H9 (cell line): ENCODE results near the gene GTF2A1L. TPM values are rescaled to one million over a fixed set of nuclear protein-coding genes. Genes with fewer than 3 reads are reported as not detected.

Experiments
- DNase-seq: peaks from one replicate; pipeline ENCODE4 v3.0.0-alpha.2; 2017
- H2AFZ ChIP-seq: one replicate; pipeline ENCODE4 v1.6.1; 2013; ENCODE audit warnings: mild to moderate bottlenecking, low read length, control low read depth, moderate library complexity
- H2AK5ac ChIP-seq: 2 replicates; pipeline ENCODE4 v1.6.1; 2013; ENCODE audit warnings: low read length, control low read depth, mixed read lengths; ENCODE audit not compliant: insufficient read length
- H2BK120ac ChIP-seq: one replicate; pipeline ENCODE4 v1.6.1; 2013; ENCODE audit warnings: low read depth, mild to moderate bottlenecking, low read length, control low read depth, inconsistent platforms; ENCODE audit not compliant: poor library complexity, severe bottlenecking
- H2BK12ac ChIP-seq: 2 replicates; pipeline ENCODE4 v1.6.1; 2013; ENCODE audit warnings: low read length, control low read depth, mixed read lengths, low read depth; ENCODE audit not compliant: insufficient read length
- H2BK15ac ChIP-seq: 2 replicates; pipeline ENCODE4 v1.6.1; 2013; ENCODE audit warnings: low read depth, low read length, control low read depth
- H2BK20ac ChIP-seq: one replicate; pipeline ENCODE4 v1.6.1; 2013; ENCODE audit warnings: low read depth, mild to moderate bottlenecking, low read length, control low read depth, inconsistent platforms; ENCODE audit not compliant: poor library complexity, severe bottlenecking
- H2BK5ac ChIP-seq: 2 replicates; pipeline ENCODE4 v1.6.1; 2013; ENCODE audit warnings: low read length, control low read depth, mixed read lengths; ENCODE audit not compliant: insufficient read length
- H3K14ac ChIP-seq: 2 replicates; pipeline ENCODE4 v1.6.1; 2013; ENCODE audit warnings: low read length, control low read depth; ENCODE audit not compliant: insufficient read depth
- H3K18ac ChIP-seq: 2 replicates; pipeline ENCODE4 v1.6.1; 2013; ENCODE audit warnings: low read depth, mild to moderate bottlenecking, mixed read lengths, low read length, control low read depth; ENCODE audit not compliant: insufficient read length
- H3K23ac ChIP-seq: 2 replicates; pipeline ENCODE4 v1.6.1; 2013; ENCODE audit warnings: low read length, control low read depth, mixed read lengths, low read depth; ENCODE audit not compliant: insufficient read length
- H3K23me2 ChIP-seq: 2 replicates; pipeline ENCODE4 v1.6.1; 2013; ENCODE audit warnings: low read depth, mild to moderate bottlenecking, mixed read lengths, low read length, control low read depth; ENCODE audit not compliant: insufficient read length, poor library complexity, severe bottlenecking
- H3K27ac ChIP-seq: 2 replicates; pipeline ENCODE4 v1.5.1; 2013; ENCODE audit warnings: low read length, control low read depth, mixed read lengths, low read depth; ENCODE audit not compliant: insufficient read length
- H3K27me3 ChIP-seq: 2 replicates; pipeline ENCODE4 v1.6.1; 2013; ENCODE audit warnings: low read length, control low read depth, inconsistent platforms; ENCODE audit not compliant: insufficient read depth
- H3K4ac ChIP-seq: 2 replicates; pipeline ENCODE4 v1.6.1; 2013; ENCODE audit warnings: low read depth, mild to moderate bottlenecking, control low read depth, inconsistent platforms, low read length, moderate library complexity
- H3K4me1 ChIP-seq: 2 replicates; pipeline ENCODE4 v1.6.1; 2013; ENCODE audit warnings: low read length, control low read depth, inconsistent platforms; ENCODE audit not compliant: insufficient read depth
- H3K4me2 ChIP-seq: 2 replicates; pipeline ENCODE4 v1.6.1; 2013; ENCODE audit warnings: low read length, control low read depth, mixed read lengths; ENCODE audit not compliant: insufficient read length, insufficient read depth
- H3K56ac ChIP-seq: 2 replicates; pipeline ENCODE4 v1.6.1; 2013; ENCODE audit warnings: low read depth, mild to moderate bottlenecking, mixed read lengths, low read length, control low read depth; ENCODE audit not compliant: insufficient read length
- H3K79me1 ChIP-seq: 2 replicates; pipeline ENCODE4 v1.6.1; 2013; ENCODE audit warnings: low read depth, mild to moderate bottlenecking, moderate library complexity, low read length, control low read depth, inconsistent platforms; ENCODE audit not compliant: insufficient read depth, poor library complexity, severe bottlenecking
- H3K79me2 ChIP-seq: 2 replicates; pipeline ENCODE4 v1.6.1; 2013; ENCODE audit warnings: low read length, control low read depth, inconsistent platforms; ENCODE audit not compliant: insufficient read depth
- H3K9ac ChIP-seq: 2 replicates; pipeline ENCODE4 v1.6.1; 2013; ENCODE audit warnings: low read length, control low read depth, mixed read lengths; ENCODE audit not compliant: insufficient read length; ENCODE audit errors: extremely low read depth
- H3K9me3 ChIP-seq: one replicate; pipeline ENCODE4 v1.6.1; 2013; ENCODE audit warnings: low read depth, low read length, inconsistent platforms; ENCODE audit not compliant: control insufficient read depth
- H3T11ph ChIP-seq: one replicate; pipeline ENCODE4 v1.6.1; 2013; ENCODE audit warnings: mild to moderate bottlenecking, low read length, control low read depth, inconsistent platforms
- H4K20me1 ChIP-seq: one replicate; pipeline ENCODE4 v1.6.1; 2013; ENCODE audit not compliant: control insufficient read depth, insufficient read length, insufficient read depth
- H4K5ac ChIP-seq: 2 replicates; pipeline ENCODE4 v1.6.1; 2013; ENCODE audit warnings: low read depth, mild to moderate bottlenecking, mixed read lengths, low read length, control low read depth; ENCODE audit not compliant: insufficient read length
- H4K8ac ChIP-seq: replicated peaks from 2 replicates; pipeline ENCODE4 v1.6.1; 2013; ENCODE audit warnings: low read length, control low read depth, mixed read lengths, low read depth; ENCODE audit not compliant: insufficient read length
- H4K91ac ChIP-seq: 2 replicates; pipeline ENCODE4 v1.6.1; 2013; ENCODE audit warnings: low read depth, mild to moderate bottlenecking, moderate library complexity, mixed read lengths, low read length, control low read depth; ENCODE audit not compliant: insufficient read length
- H3K27ac Mint-ChIP-seq, 3 experiments: 2 replicates in 2 of 3; 3 replicates in 1 of 3; pipeline ENCODE4 v1.8.0; 2020 to 2021; ENCODE audit warnings: mixed read lengths in 3 of 3, mild to moderate bottlenecking in 1 of 3, moderate library complexity in 1 of 3
- H3K27me3 Mint-ChIP-seq: 2 replicates; pipeline ENCODE4 v1.8.0; 2021; ENCODE audit warnings: low read depth, mild to moderate bottlenecking, moderate library complexity, mixed read lengths
- H3K36me3 Mint-ChIP-seq, 3 experiments: 2 replicates in 2 of 3; 3 replicates in 1 of 3; pipeline ENCODE4 v1.8.0; 2020 to 2021; ENCODE audit warnings: low read depth in 3 of 3, mixed read lengths in 3 of 3; ENCODE audit not compliant: insufficient read depth in 1 of 3
- H3K4me1 Mint-ChIP-seq, 2 experiments: 2 replicates each; pipeline ENCODE4 v1.8.0; 2020; ENCODE audit warnings: mixed read lengths in 2 of 2
- H3K4me3 Mint-ChIP-seq, 2 experiments: 2 replicates in 1 of 2; 3 replicates in 1 of 2; pipeline ENCODE4 v1.8.0; 2020 to 2021; ENCODE audit warnings: mild to moderate bottlenecking in 2 of 2, mixed read lengths in 2 of 2, moderate library complexity in 1 of 2
- H3K9me3 Mint-ChIP-seq, 2 experiments: 2 replicates in 1 of 2; 3 replicates in 1 of 2; pipeline ENCODE4 v1.8.0; 2020; ENCODE audit warnings: mild to moderate bottlenecking in 2 of 2, mixed read lengths in 2 of 2, moderate library complexity in 1 of 2
- WGBS: extraction: QIAGEN DNeasy Blood & Tissue Kit; methylation state at CpG from one replicate; pipeline ENCODE4 v1.1.7; 2013; ENCODE audit warnings: missing lambda C conversion rate, low lambda C conversion rate, mixed read lengths; ENCODE audit not compliant: insufficient read length; ENCODE audit errors: extremely low coverage; 5-methylcytosine and 5-hydroxymethylcytosine counted together
- total RNA-seq: library from RNA; stranded (reverse); gene quantifications from 2 replicates; pipeline ENCODE4 v1.2.1, GENCODE V29; 2021
- TF ChIP-seq, protein P1 (sequence below): fragments of 200-600 bp; sonication (generic); conservative IDR thresholded peaks from 3 replicates; pipeline ENCODE4 v1.8.0; 2021; ENCODE audit warnings: antibody characterized with exemption, mild to moderate bottlenecking

The GTF2A1L gene
- total RNA-seq, 1 experiment from 2014 or later, result not detected

GRCh38 chr2:48588745-48589144, 28.9 kb upstream of the GTF2A1L start:
- no CpG with 5 or more reads among the region's 1 CpG for WGBS
- TF ChIP-seq, protein P1, sequence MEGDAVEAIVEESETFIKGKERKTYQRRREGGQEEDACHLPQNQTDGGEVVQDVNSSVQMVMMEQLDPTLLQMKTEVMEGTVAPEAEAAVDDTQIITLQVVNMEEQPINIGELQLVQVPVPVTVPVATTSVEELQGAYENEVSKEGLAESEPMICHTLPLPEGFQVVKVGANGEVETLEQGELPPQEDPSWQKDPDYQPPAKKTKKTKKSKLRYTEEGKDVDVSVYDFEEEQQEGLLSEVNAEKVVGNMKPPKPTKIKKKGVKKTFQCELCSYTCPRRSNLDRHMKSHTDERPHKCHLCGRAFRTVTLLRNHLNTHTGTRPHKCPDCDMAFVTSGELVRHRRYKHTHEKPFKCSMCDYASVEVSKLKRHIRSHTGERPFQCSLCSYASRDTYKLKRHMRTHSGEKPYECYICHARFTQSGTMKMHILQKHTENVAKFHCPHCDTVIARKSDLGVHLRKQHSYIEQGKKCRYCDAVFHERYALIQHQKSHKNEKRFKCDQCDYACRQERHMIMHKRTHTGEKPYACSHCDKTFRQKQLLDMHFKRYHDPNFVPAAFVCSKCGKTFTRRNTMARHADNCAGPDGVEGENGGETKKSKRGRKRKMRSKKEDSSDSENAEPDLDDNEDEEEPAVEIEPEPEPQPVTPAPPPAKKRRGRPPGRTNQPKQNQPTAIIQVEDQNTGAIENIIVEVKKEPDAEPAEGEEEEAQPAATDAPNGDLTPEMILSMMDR, result no peak
- no peak overlapping the region for H3K18ac ChIP-seq
- no peak overlapping the region for H2AFZ ChIP-seq
- H3K14ac ChIP-seq, result no peak overlapping the region
- H2BK15ac ChIP-seq, result no peak overlapping the region
- Mint-ChIP-seq H3K27ac (no peak overlapping the region; a peak in 1 of 7 replicates), H3K36me3 (peaks cover 5 to 16% (median 6%) of the 10 kb centered on the region in 3 experiments; a peak in 5 of 7 replicates), H3K27me3 (peaks cover 14% of the 10 kb centered on the region), H3K9me3 (no peaks in the 10 kb centered on the region), H3K4me3 (no peak overlapping the region), H3K4me1 (peaks cover 36 to 42% of the 10 kb centered on the region in 2 experiments)
- no peak overlapping the region for H3K4ac ChIP-seq
- no peak overlapping the region for H4K5ac ChIP-seq
- no peak overlapping the region for H4K91ac ChIP-seq
- no peaks in the 10 kb centered on the region for H4K20me1 ChIP-seq
- no peaks in the 10 kb centered on the region for H3K9me3 ChIP-seq
- no peak overlapping the region for H3T11ph ChIP-seq
- no peak overlapping the region for H2BK120ac ChIP-seq
- no peak overlapping the region for H2BK20ac ChIP-seq
- H4K8ac ChIP-seq, result no peak overlapping the region
- no peak overlapping the region for H3K23ac ChIP-seq
- H3K79me2 ChIP-seq, result no peaks in the 10 kb centered on the region
- no peak overlapping the region for H3K4me2 ChIP-seq
- no peak overlapping the region for H2BK12ac ChIP-seq
- DNase-seq, result no peak
- H2AK5ac ChIP-seq, result no peak overlapping the region
- no peak overlapping the region for H3K9ac ChIP-seq
- no peaks in the 10 kb centered on the region for H3K79me1 ChIP-seq
- no peaks in the 10 kb centered on the region for H3K23me2 ChIP-seq
- no peaks in the 10 kb centered on the region for H3K27me3 ChIP-seq
- no peak overlapping the region for H2BK5ac ChIP-seq
- no peak overlapping the region for H3K56ac ChIP-seq
- H3K4me1 ChIP-seq, result peaks cover 10% of the 10 kb centered on the region; the same call in 1 of the 2 replicates
- H3K27ac ChIP-seq, result no peak overlapping the region
